Measurements from ENCODE around the gene PM20D2. TPM values are rescaled to one million over a fixed set of nuclear protein-coding genes. Genes with fewer than 3 reads are reported as not detected.

PM20D2 gene, protein sequence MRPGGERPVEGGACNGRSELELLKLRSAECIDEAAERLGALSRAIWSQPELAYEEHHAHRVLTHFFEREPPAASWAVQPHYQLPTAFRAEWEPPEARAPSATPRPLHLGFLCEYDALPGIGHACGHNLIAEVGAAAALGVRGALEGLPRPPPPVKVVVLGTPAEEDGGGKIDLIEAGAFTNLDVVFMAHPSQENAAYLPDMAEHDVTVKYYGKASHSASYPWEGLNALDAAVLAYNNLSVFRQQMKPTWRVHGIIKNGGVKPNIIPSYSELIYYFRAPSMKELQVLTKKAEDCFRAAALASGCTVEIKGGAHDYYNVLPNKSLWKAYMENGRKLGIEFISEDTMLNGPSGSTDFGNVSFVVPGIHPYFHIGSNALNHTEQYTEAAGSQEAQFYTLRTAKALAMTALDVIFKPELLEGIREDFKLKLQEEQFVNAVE
- total RNA-seq, result 10 to 100 TPM in 1 of 6 donors, 1 to 10 TPM in 5; 4.3 to 11.0 (median 5.3) TPM
- 1 to 10 TPM; 3.6 to 8.1 TPM for polyA plus RNA-seq

DNA sequence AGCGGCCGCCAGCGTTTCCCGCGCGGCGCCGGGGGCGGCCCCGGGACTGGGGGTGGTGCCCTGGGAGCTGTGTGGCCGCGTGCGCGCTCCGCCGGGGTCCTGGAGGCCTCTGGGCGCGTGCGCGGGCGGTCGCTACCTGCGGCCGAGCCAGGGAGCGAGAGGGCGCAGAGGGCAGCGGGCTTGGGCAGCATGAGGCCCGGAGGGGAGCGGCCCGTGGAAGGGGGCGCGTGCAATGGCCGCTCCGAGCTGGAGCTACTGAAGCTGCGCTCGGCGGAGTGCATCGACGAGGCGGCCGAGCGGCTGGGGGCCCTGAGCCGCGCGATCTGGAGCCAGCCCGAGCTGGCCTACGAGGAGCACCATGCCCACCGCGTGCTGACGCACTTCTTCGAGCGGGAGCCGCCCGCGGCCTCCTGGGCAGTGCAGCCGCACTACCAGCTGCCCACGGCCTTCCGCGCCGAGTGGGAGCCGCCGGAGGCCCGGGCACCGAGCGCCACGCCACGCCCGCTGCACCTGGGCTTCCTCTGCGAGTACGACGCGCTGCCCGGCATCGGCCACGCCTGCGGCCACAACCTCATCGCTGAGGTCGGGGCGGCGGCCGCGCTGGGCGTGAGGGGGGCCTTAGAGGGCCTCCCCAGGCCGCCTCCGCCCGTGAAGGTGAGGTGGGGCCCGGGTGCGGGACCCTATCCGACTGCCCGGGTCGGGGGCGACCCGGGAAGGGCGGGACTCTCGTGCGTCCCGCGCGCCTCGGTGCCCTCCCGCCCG, at the start of gene PM20D2:
PM20D2 (plus strand) TSS at position 100 of the 762 bp plus-strand sequence; CDS start at position 190, 90 bp downstream.
- FAIRE-seq (no peak), ATAC-seq (peak; percentile 89 to 96 (median 92)), DNase-seq (peak; percentile 66 to 90 (median 76))
- 0 to 1% methylated on average over 83 to 102 of the region's 102 CpGs for WGBS, 2 donors
- Histone ChIP-seq H3K9me3 (no peaks in the 10 kb centered on the region), H3K27me3 (no peaks in the 10 kb centered on the region), H3K4me3 (peak within 1 kb of the TSS; percentile 58 to 90 (median 76)), H3K27ac (peak within 1 kb of the TSS; percentile 93 to 97 (median 94)), H3K36me3 (no peaks in the 10 kb centered on the region), H3K4me1 (peaks cover 0 to 9% (median 6%) of the 10 kb centered on the region in 3 donors)
- TF ChIP-seq, protein P1, sequence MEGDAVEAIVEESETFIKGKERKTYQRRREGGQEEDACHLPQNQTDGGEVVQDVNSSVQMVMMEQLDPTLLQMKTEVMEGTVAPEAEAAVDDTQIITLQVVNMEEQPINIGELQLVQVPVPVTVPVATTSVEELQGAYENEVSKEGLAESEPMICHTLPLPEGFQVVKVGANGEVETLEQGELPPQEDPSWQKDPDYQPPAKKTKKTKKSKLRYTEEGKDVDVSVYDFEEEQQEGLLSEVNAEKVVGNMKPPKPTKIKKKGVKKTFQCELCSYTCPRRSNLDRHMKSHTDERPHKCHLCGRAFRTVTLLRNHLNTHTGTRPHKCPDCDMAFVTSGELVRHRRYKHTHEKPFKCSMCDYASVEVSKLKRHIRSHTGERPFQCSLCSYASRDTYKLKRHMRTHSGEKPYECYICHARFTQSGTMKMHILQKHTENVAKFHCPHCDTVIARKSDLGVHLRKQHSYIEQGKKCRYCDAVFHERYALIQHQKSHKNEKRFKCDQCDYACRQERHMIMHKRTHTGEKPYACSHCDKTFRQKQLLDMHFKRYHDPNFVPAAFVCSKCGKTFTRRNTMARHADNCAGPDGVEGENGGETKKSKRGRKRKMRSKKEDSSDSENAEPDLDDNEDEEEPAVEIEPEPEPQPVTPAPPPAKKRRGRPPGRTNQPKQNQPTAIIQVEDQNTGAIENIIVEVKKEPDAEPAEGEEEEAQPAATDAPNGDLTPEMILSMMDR (IDR thresholded peaks at IDR 0.05), result no peak
- intact Hi-C loops (cut with DNase I), result no loop called here

DNA sequence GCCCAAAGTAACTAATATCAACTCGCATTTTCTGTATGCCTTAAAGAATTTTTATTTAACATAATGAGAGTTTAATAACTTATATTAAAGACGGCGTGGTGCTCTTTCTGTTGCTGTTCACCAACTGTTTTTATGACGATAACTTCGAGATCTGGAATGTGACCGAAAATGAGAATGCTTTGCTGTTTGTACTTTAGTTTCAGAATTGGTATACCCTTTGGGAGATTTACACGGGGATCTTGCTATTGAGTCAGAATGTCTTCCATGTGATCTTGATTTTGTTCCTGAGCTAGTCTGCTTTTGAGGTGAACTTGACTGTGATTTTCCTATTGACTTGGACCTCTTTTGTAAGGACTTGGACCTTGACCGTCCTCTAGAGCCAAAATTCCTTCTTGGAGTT, 47.4 kb upstream of the PM20D2 start:
- 90 to 93% methylated on average over 8 of the region's 8 CpGs for WGBS, 2 donors
- ATAC-seq (no peak), FAIRE-seq (no peak), DNase-seq (no peak)
- intact Hi-C loops (cut with DNase I), result no loop called here
- Histone ChIP-seq H3K36me3 (no peaks in the 10 kb centered on the region), H3K27ac (no peak overlapping the region), H3K9me3 (no peaks in the 10 kb centered on the region), H3K4me3 (no peak overlapping the region), H3K27me3 (no peaks in the 10 kb centered on the region), H3K4me1 (no peaks in the 10 kb centered on the region)
- TF ChIP-seq, protein P1 (IDR thresholded peaks at IDR 0.05), result no peak

DNA sequence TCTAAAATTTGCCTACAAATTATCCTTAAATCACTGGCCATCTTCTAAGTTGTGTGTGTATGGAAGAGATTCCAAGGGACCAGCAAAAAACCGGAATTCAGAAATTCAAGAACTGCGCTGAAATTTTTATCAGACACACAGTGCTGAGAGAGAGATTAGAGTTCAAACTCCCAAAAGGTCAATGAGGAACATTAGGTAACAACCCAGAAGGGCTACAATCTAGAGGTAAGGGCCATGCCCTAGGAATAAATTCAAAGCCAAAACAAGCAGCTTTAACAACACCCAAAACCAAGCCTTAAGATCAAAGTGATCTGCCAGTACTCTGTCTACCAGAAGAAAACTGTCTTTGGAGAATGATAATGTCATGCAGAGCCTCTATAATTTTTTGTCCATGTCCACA, 45.7 kb upstream of the PM20D2 start:
- H3K4me1 ChIP-seq, result no peaks in the 10 kb centered on the region
- H3K9me3 ChIP-seq, result no peaks in the 10 kb centered on the region
- 78 to 90% methylated on average over 2 of the region's 2 CpGs for WGBS, 2 donors
- no peaks in the 10 kb centered on the region for H3K27me3 ChIP-seq
- no peak overlapping the region for H3K4me3 ChIP-seq
- intact Hi-C loops (cut with DNase I), result no loop called here
- FAIRE-seq (no peak), DNase-seq (no peak), ATAC-seq (no peak)
- no peak overlapping the region for H3K27ac ChIP-seq
- TF ChIP-seq, protein P1 (IDR thresholded peaks at IDR 0.05), result no peak
- H3K36me3 ChIP-seq, result no peaks in the 10 kb centered on the region

DNA sequence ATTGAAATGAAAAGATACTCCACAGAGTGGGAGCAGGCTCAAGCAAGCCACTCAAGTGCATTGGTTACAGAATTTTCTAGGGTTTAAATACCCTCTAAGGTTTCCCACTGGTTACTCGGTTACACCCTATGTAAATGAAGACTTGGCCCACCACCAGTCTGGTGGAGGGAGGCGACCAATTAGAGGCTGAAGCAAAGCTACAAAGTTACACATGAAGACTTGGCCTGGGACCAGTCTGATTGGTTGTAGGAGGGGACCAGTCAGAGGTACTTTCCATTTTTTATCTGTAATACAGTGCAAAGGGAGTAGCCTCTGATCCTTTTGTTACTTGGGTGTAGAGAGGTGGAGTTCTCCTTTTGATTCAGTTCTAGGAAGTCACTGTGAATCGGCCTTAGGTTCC, 35.6 kb upstream of the PM20D2 start:
- Histone ChIP-seq H3K36me3 (no peaks in the 10 kb centered on the region), H3K27ac (no peak overlapping the region), H3K9me3 (no peaks in the 10 kb centered on the region), H3K4me1 (no peaks in the 10 kb centered on the region), H3K4me3 (no peak overlapping the region), H3K27me3 (no peaks in the 10 kb centered on the region)
- TF ChIP-seq, protein P1 (IDR thresholded peaks at IDR 0.05), result no peak
- 94% methylated on average over 3 of the region's 3 CpGs for WGBS, 2 donors
- FAIRE-seq, result no peak
- no peak for ATAC-seq
- DNase-seq, result no peak
- intact Hi-C loops (cut with DNase I), result loop anchor here in 1 of 3 donors (10.0 kb wide), 1 partner anchor 135 kb away; no protein-coding TSS in a partner anchor
